Stimulated activated naive B cell treated with anti-CD40 and anti-IgM and Interleukin-4, amounts not matched to agents 10 μg/mL and 1 μg/mL and 100 μg/mL, for 72 hours (primary cell): Measurements from ENCODE around the gene ISCU.
"Not testable (repeated sequence)": the region's sequence is repeated elsewhere in the genome, so short reads cannot be mapped to it uniquely, and the experiment has no call there.

Experiments used
- ATAC-seq, 2 donors: fragments of 150-1000 bp; cut with Tn5 transposase; replicated peaks; 2 replicates each; pipeline ENCODE4 v1.10.0; 2021; ENCODE audit warnings: moderate library complexity in 1 of 2
- DNase-seq: peaks from one replicate; pipeline ENCODE4 v3.0.0; 2021
- H3K27ac Mint-ChIP-seq: one replicate; pipeline ENCODE4 v1.8.0; 2022; ENCODE audit warnings: mild to moderate bottlenecking, mixed read lengths
- H3K27me3 Mint-ChIP-seq, 2 donors: one replicate each; pipeline ENCODE4 v1.8.0; 2022; ENCODE audit warnings: mixed read lengths in 2 of 2
- H3K36me3 Mint-ChIP-seq, 2 donors: one replicate each; pipeline ENCODE4 v1.8.0; 2022; ENCODE audit warnings: mixed read lengths in 2 of 2, mild to moderate bottlenecking in 1 of 2
- H3K4me1 Mint-ChIP-seq, 2 donors: one replicate each; pipeline ENCODE4 v1.8.0; 2022; ENCODE audit warnings: mixed read lengths in 2 of 2, mild to moderate bottlenecking in 1 of 2
- H3K4me3 Mint-ChIP-seq, 2 donors: one replicate each; pipeline ENCODE4 v1.8.0; 2022; ENCODE audit warnings: mild to moderate bottlenecking in 2 of 2, mixed read lengths in 2 of 2, moderate library complexity in 1 of 2
- H3K9me3 Mint-ChIP-seq, 2 donors: one replicate each; pipeline ENCODE4 v1.8.0; 2022; ENCODE audit warnings: mixed read lengths in 2 of 2, mild to moderate bottlenecking in 1 of 2

The ISCU gene

GRCh38 chr12:108568338-108569154 lies 6.2 kb downstream of the ISCU start:
- Mint-ChIP-seq H3K27me3 (no peaks in the 10 kb centered on the region), H3K4me3 (peak overlapping the region; percentile 75 to 80), H3K9me3 (no peaks in the 10 kb centered on the region), H3K4me1 (peaks cover 61 to 87% of the 10 kb centered on the region in 2 donors), H3K36me3 (peaks cover 25 to 46% of the 10 kb centered on the region in 2 donors), H3K27ac (peak overlapping the region; percentile 98)
- DNase-seq = peak; percentile 75
- ATAC-seq = peak; percentile 88 to 93

DNA sequence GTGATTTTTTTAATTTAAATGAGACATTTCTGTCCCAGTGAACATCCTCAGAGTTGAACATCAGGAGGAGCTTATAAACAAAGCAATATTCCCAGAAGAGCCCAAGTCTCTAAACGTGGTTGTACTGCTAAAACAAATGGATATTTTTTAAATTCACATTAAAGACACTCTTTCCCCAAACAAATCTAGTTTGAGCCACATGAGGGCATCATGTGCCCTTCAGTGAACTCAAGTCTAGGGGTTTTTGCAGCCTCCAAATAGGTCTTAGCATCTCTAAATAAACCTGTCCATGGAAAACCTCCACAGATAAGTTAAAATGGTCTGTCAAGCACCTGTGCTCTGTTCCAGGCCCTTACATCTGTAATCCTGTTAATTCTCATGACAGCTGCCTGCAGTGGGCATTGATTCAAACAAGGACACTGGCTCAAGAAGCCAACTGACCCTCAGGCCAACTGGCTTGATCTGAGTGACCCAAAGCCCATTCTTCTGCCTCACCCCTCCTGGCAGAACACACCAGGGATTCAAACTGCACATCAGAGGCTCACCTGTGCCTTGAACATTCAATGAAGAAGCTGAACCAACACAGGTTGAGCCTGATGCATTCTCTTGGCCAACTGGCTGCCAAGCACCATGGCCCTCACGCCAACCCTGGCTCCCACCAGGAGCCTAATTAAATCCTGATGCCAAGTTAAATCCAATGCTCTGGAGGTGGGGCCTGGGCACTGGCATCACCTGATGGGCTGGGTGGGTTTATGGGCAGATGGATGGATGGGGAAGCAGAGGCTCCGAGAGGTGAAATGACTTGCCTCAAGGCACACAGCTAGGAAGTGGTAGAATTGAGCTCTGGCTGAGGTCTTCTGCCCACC lies 8.6 kb downstream of the ISCU start:
- ATAC-seq (no peak), DNase-seq (no peak)
- Mint-ChIP-seq H3K27ac (peak overlapping the region; percentile 75), H3K9me3 (no peaks in the 10 kb centered on the region), H3K4me3 (no peak overlapping the region), H3K36me3 (peaks cover 24 to 34% of the 10 kb centered on the region in 2 donors), H3K4me1 (peaks cover 59 to 75% of the 10 kb centered on the region in 2 donors), H3K27me3 (no peaks in the 10 kb centered on the region)

- H3K9me3 Mint-ChIP-seq = no peaks in the 10 kb centered on the region
- ATAC-seq = no peak
- peaks cover 17 to 28% of the 10 kb centered on the region in 2 donors for H3K36me3 Mint-ChIP-seq
- DNase-seq = no peak
- H3K27me3 Mint-ChIP-seq = no peaks in the 10 kb centered on the region
- H3K27ac Mint-ChIP-seq = peak overlapping the region; percentile 66
- peaks cover 52 to 70% of the 10 kb centered on the region in 2 donors for H3K4me1 Mint-ChIP-seq
- no peak overlapping the region for H3K4me3 Mint-ChIP-seq
These were observed 9.3 kb downstream of the ISCU start for GRCh38 chr12:108571609-108572165.

DNA sequence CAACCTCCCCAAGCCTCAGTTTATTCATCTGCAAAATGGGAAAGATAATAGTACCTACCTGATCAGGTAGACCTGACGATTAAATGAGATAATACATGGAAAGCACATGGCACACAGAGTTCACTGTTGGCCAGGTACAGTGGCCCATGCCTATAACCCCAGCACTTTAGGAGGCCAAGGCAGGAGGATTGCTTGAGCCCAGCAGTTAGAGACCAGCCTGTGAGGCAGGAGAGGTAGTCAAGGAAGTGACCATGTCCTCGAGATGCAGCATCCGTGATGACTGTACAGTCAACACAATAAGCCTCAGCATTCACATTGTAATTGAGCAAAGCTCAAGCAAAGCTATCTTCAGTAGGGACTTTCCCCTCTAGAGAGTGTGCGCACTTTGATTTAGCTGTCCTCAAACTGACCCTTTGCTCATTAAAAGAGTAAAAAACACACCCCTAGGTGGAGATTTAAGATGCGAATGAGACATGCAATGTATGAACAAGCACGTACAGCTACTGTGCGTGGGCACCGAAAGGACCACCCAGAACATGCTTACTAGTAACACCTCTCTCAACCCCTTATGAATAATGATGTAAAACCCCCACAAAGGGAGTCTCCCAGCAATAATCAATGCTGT lies 9.9 kb downstream of the ISCU start:
- Mint-ChIP-seq H3K9me3 (no peaks in the 10 kb centered on the region), H3K36me3 (peaks cover 13 to 23% of the 10 kb centered on the region in 2 donors), H3K4me1 (peaks cover 47 to 68% of the 10 kb centered on the region in 2 donors), H3K27ac (peak overlapping the region; percentile 66), H3K4me3 (no peak overlapping the region), H3K27me3 (no peaks in the 10 kb centered on the region)
- ATAC-seq = peak in 1 of 2 donors; percentile 14
- DNase-seq = no peak

GRCh38 chr12:108573317-108573716 lies 10.9 kb downstream of the ISCU start:
- Mint-ChIP-seq H3K36me3 (peaks cover 12 to 18% of the 10 kb centered on the region in 2 donors), H3K4me3 (no peak overlapping the region), H3K4me1 (peaks cover 37 to 58% of the 10 kb centered on the region in 2 donors), H3K27ac (no peak overlapping the region), H3K9me3 (peaks cover 1 to 4% of the 10 kb centered on the region in 2 donors), H3K27me3 (no peaks in the 10 kb centered on the region)
- no peak for DNase-seq
- peak; percentile 44 to 60 for ATAC-seq

GRCh38 chr12:108574276-108574675 lies 11.9 kb downstream of the ISCU start:
- not testable (repeated sequence) for H3K27me3 Mint-ChIP-seq, ATAC-seq, DNase-seq, H3K4me3 Mint-ChIP-seq, H3K36me3 Mint-ChIP-seq
- H3K9me3 Mint-ChIP-seq = peaks cover 8 to 11% of the 10 kb centered on the region in 2 donors
- H3K4me1 Mint-ChIP-seq = peaks cover 37 to 55% of the 10 kb centered on the region in 2 donors
- H3K27ac Mint-ChIP-seq = peak overlapping the region; percentile 77

GRCh38 chr12:108575199-108575912 lies 13.0 kb downstream of the ISCU start:
- H3K27me3 Mint-ChIP-seq = no peaks in the 10 kb centered on the region
- no peak overlapping the region for H3K4me3 Mint-ChIP-seq
- no peak overlapping the region for H3K27ac Mint-ChIP-seq
- no peak for ATAC-seq
- no peak for DNase-seq
- H3K9me3 Mint-ChIP-seq = peaks cover 8 to 11% of the 10 kb centered on the region in 2 donors
- H3K36me3 Mint-ChIP-seq = peaks cover 4% of the 10 kb centered on the region in 2 donors
- peaks cover 36 to 55% of the 10 kb centered on the region in 2 donors for H3K4me1 Mint-ChIP-seq

GRCh38 chr12:108576660-108577234 lies 14.4 kb downstream of the ISCU start:
- Mint-ChIP-seq H3K27ac (no peak overlapping the region), H3K36me3 (no peaks in the 10 kb centered on the region), H3K9me3 (peaks cover 8 to 11% of the 10 kb centered on the region in 2 donors), H3K4me3 (no peak overlapping the region), H3K4me1 (peaks cover 25 to 48% of the 10 kb centered on the region in 2 donors), H3K27me3 (no peaks in the 10 kb centered on the region)
- DNase-seq = no peak
- no peak for ATAC-seq

DNA sequence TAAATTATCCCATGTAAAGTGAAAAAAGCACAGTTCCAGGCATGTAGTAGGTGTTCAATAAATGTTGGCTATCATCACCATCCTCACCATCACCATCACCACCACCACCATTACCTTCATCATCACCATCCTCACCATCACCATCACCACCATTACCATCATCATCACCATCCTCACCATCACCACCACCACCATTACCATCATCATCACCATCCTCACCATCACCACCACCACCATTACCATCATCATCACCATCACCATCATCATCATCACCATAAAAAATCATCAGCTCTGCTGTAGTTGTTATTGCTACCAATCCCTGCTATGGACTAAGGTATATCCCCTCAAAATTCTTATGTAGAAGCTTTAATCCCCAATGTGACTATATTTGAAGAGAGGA lies 15.1 kb downstream of the ISCU start:
- H3K36me3 Mint-ChIP-seq = no peaks in the 10 kb centered on the region
- H3K4me1 Mint-ChIP-seq = peaks cover 19 to 41% of the 10 kb centered on the region in 2 donors
- peaks cover 8 to 11% of the 10 kb centered on the region in 2 donors for H3K9me3 Mint-ChIP-seq
- no peak overlapping the region for H3K4me3 Mint-ChIP-seq
- H3K27me3 Mint-ChIP-seq = no peaks in the 10 kb centered on the region
- peak overlapping the region; percentile 56 for H3K27ac Mint-ChIP-seq
- ATAC-seq = no peak
- no peak for DNase-seq

GRCh38 chr12:108578264-108578663 lies 15.9 kb downstream of the ISCU start:
- Mint-ChIP-seq H3K36me3 (no peaks in the 10 kb centered on the region), H3K27me3 (no peaks in the 10 kb centered on the region), H3K4me3 (no peak overlapping the region), H3K4me1 (peaks cover 13 to 33% of the 10 kb centered on the region in 2 donors), H3K9me3 (peaks cover 8 to 11% of the 10 kb centered on the region in 2 donors), H3K27ac (no peak overlapping the region)
- no peak for ATAC-seq
- DNase-seq = no peak

DNA sequence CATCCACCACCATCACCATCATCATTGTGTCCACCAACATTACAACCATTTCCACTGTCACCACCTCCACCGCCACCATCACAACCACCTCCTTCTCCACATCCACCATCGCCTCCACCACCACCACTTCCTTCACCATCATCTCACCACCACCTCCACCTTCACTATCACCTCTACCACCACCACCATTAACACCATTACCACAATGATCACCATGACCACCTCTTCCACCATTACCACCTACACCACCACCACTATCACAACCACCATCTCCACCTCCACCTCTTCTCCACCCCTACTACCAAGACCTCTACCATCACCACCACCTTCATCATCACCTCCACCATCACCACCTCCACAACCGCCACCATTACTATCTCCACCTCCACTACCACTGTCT lies 16.4 kb downstream of the ISCU start:
- no peaks in the 10 kb centered on the region for H3K27me3 Mint-ChIP-seq
- DNase-seq (no peak), ATAC-seq (no peak)
- H3K9me3 Mint-ChIP-seq = peaks cover 8 to 11% of the 10 kb centered on the region in 2 donors
- H3K36me3 Mint-ChIP-seq = no peaks in the 10 kb centered on the region
- H3K4me1 Mint-ChIP-seq = peaks cover 13 to 29% of the 10 kb centered on the region in 2 donors
- peak overlapping the region; percentile 0 for H3K27ac Mint-ChIP-seq
- H3K4me3 Mint-ChIP-seq = no peak overlapping the region

GRCh38 chr12:108580531-108580930 lies 18.1 kb downstream of the ISCU start:
- no peaks in the 10 kb centered on the region for H3K36me3 Mint-ChIP-seq
- ATAC-seq = no peak
- peaks cover 0 to 4% of the 10 kb centered on the region in 2 donors for H3K27me3 Mint-ChIP-seq
- no peak overlapping the region for H3K27ac Mint-ChIP-seq
- no peak overlapping the region for H3K4me3 Mint-ChIP-seq
- peaks cover 8 to 11% of the 10 kb centered on the region in 2 donors for H3K9me3 Mint-ChIP-seq
- DNase-seq = no peak
- peaks cover 9 to 29% of the 10 kb centered on the region in 2 donors for H3K4me1 Mint-ChIP-seq
